Thyroid gland (tissue), 4 donors: Measurements from ENCODE around the gene FKBP1A.

ENCODE experiments used
- POLR2A ChIP-seq, 2 donors: fragments of 450-650 bp; IDR thresholded peaks; one replicate each; pipeline ENCODE4 v1.6.1; 2017; ENCODE audit warnings: antibody characterized with exemption in 2 of 2, mild to moderate bottlenecking in 2 of 2, moderate library complexity in 1 of 2
- TF ChIP-seq, protein P1 (sequence below), 6 experiments: fragments of 200-600 bp in 3 of 6; fragments of 450-650 bp in 3 of 6; sonication (generic) in 3 of 6; IDR thresholded peaks; one replicate each; pipeline ENCODE4 v1.5.1; 2016 to 2019; ENCODE audit warnings: antibody characterized with exemption in 6 of 6, mild to moderate bottlenecking in 2 of 6, inconsistent platforms in 1 of 6, moderate library complexity in 1 of 6

DNA sequence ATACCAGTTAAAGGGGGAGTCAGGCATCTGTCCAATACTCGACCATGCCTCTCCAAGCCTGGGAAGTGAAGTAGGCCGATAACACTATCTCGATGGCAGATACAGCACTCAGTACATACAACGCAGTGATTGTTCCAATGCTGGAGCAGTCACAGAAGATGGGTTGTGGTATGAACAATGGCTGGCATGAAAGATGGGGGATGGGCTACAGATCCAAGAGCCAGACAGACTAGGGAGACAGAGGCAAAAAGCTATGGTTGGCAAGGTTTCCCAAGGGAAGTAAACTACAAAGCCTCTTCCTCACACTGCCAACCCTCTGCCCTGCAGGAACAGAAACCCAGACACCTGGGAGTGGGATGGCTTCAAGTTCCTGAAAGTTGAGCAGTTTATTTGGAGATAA, 19.2 kb downstream of the FKBP1A start:
- TF ChIP-seq, protein P1, sequence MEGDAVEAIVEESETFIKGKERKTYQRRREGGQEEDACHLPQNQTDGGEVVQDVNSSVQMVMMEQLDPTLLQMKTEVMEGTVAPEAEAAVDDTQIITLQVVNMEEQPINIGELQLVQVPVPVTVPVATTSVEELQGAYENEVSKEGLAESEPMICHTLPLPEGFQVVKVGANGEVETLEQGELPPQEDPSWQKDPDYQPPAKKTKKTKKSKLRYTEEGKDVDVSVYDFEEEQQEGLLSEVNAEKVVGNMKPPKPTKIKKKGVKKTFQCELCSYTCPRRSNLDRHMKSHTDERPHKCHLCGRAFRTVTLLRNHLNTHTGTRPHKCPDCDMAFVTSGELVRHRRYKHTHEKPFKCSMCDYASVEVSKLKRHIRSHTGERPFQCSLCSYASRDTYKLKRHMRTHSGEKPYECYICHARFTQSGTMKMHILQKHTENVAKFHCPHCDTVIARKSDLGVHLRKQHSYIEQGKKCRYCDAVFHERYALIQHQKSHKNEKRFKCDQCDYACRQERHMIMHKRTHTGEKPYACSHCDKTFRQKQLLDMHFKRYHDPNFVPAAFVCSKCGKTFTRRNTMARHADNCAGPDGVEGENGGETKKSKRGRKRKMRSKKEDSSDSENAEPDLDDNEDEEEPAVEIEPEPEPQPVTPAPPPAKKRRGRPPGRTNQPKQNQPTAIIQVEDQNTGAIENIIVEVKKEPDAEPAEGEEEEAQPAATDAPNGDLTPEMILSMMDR (IDR thresholded peaks at IDR 0.05) = no peak
- no peak for TF ChIP-seq POLR2A (IDR thresholded peaks at IDR 0.05)
